Aorta (tissue), 5 donors: ENCODE results near the gene SPEF1. TPM values are rescaled to one million over a fixed set of nuclear protein-coding genes. Genes with fewer than 3 reads are reported as not detected.
"Not testable (repeated sequence)": the region's sequence is repeated elsewhere in the genome, so short reads cannot be mapped to it uniquely, and the experiment has no call there.

Experiments
- ATAC-seq: fragments of 200-7000 bp; cut with Tn5 transposase; one replicate; pipeline ENCODE4 v1.9.1; 2022; ENCODE audit warnings: moderate library complexity; ENCODE audit not compliant: low FRiP score
- DNase-seq, 2 donors: peaks; one replicate each; pipeline ENCODE4 v3.0.0-alpha.2; 2020
- H3K27ac ChIP-seq, 2 donors: one replicate each; pipeline ENCODE4 v1.5.1; 2013; ENCODE audit warnings: low read length in 2 of 2, mild to moderate bottlenecking in 2 of 2, moderate library complexity in 2 of 2, control low read depth in 1 of 2, inconsistent platforms in 1 of 2, low read depth in 1 of 2
- H3K27me3 ChIP-seq, 2 donors: one replicate each; pipeline ENCODE4 v1.6.1; 2013; ENCODE audit warnings: control low read depth in 1 of 2, low read length in 1 of 2, mild to moderate bottlenecking in 1 of 2, moderate library complexity in 1 of 2; ENCODE audit not compliant: insufficient read depth in 2 of 2, control insufficient read depth in 1 of 2
- H3K36me3 ChIP-seq, 2 donors: one replicate each; pipeline ENCODE4 v1.6.1; 2013; ENCODE audit warnings: control low read depth in 1 of 2, low read length in 1 of 2, mild to moderate bottlenecking in 1 of 2; ENCODE audit not compliant: insufficient read depth in 2 of 2, control insufficient read depth in 1 of 2
- H3K4me1 ChIP-seq, 2 donors: one replicate each; pipeline ENCODE4 v1.6.1; 2013; ENCODE audit warnings: low read length in 2 of 2, control low read depth in 1 of 2, mild to moderate bottlenecking in 1 of 2, moderate library complexity in 1 of 2; ENCODE audit not compliant: insufficient read depth in 2 of 2, control insufficient read depth in 1 of 2
- H3K4me3 ChIP-seq, 2 donors: one replicate each; pipeline ENCODE4 v1.5.1; 2013; ENCODE audit warnings: low read length in 2 of 2, control low read depth in 1 of 2, mild to moderate bottlenecking in 1 of 2
- H3K9me3 ChIP-seq: one replicate; pipeline ENCODE4 v1.6.1; 2013; ENCODE audit warnings: mild to moderate bottlenecking, low read length; ENCODE audit not compliant: control insufficient read depth
- WGBS, 2 donors: extraction: QIAGEN DNeasy Blood & Tissue Kit; methylation state at CpG; one replicate each; pipeline ENCODE4 v1.1.7; 2013; 5-methylcytosine and 5-hydroxymethylcytosine counted together
- intact Hi-C, 2 donors: fragments of 100-400 bp; cut with DNase I; formaldehyde crosslinking; loops; one replicate each; pipeline versions ENCODE4 v1.14.2 to v1.15.0; 2022
- polyA plus RNA-seq, 2 donors: library from polyadenylated mRNA; stranded (reverse); fragments of 200-250 nt; gene quantifications; one replicate each; pipeline ENCODE4 v1.2.3, GENCODE V29; 2013
- total RNA-seq, 2 donors: library from RNA; stranded (reverse); fragmentation: NEBNext Ultra II Directional; extraction: Animal tissue kit (Norgen Biotek cat#: 25700); gene quantifications; one replicate each; pipeline ENCODE4 v1.2.1, GENCODE V29; 2021
- donor health status: healthy with polysubstance abuse.
- donor health status: Bipolar disorder and iron deficiency.
- donor health status: DM: no; HTN: no; CAD: no.
- donor health status: DM: no; HTN: no; CAD: no.
- donor health status: DM: yes; HTN: yes; CAD: no.

The SPEF1 gene
- total and polyA plus RNA-seq, 4 donors = 0.90 TPM; not detected in 3

- ATAC-seq = no peak
- 9% methylated on average over 27 to 33 of the region's 33 CpGs for WGBS, 2 donors
- Histone ChIP-seq H3K27me3 (no peaks in the 10 kb centered on the region), H3K4me3 (peak overlapping the region; percentile 57 to 63), H3K9me3 (no peaks in the 10 kb centered on the region), H3K36me3 (no peaks in the 10 kb centered on the region), H3K27ac (no peak overlapping the region), H3K4me1 (no peaks in the 10 kb centered on the region)
- DNase-seq = peak in 1 of 2 donors; percentile 76
- intact Hi-C loops = no loop called here
Measured at GRCh38 chr20:3796477-3797225, 15.4 kb upstream of the SPEF1 start.

DNA sequence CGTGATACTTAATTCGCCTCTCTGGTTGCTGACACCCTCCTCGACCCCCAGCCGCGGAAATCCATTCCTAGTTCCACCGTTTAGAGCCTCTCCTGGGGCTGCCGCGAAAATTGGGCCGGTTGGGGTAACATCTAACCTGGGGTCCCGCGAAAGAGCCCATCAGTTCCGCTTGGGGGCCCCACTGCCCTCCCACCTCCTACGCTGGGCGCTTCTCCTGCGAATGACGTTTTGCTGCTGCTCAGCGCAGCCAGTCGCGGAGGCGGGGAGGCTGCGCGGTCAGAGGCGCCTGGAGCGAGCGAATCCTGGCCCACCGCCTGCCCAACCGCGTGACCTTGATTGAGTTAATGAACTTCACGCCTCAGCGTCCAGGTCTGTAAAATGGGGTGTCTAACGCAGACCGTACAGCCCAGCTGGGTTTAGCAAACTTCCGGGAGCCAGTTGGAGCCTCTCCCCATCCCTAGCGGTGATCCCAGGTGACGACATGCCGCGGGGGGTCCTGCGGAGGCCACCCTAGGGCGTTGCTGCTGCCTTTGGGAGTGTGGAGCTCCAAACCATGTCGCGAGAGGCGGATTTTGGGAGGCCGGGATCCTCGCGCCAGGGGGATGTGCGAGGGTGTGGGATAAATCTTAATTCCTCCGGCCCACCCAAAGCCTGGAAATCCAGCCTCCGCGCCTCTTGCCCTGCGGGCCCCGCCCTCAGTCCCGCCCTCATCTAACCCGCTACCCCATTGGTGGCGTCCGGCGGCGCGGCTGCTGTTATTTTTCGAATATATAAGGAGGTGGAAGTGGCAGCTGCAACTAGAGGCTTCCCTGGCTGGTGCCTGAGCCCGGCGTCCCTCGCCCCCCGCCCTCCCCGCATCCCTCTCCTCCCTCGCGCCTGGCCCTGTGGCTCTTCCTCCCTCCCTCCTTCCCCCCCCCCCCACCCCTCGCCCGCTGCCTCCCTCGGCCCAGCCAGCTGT is 14.5 kb upstream of the SPEF1 start, which contains the start of gene CDC25B:
CDC25B (plus strand) TSS at position 800 of the 958 bp plus-strand sequence. CDS start 222 bp downstream, outside the sequence.
- Histone ChIP-seq H3K4me1 (no peaks in the 10 kb centered on the region), H3K9me3 (no peaks in the 10 kb centered on the region), H3K36me3 (no peaks in the 10 kb centered on the region), H3K4me3 (peak within 1 kb of the TSS; percentile 57 to 80), H3K27me3 (no peaks in the 10 kb centered on the region), H3K27ac (peak within 1 kb of the TSS; percentile 92 to 96)
- ATAC-seq (peak; percentile 96), DNase-seq (peak; percentile 98)
- intact Hi-C loops = loop anchor here in 1 of 2 donors (2.0 kb wide), 1 partner anchor 23 kb away; no protein-coding TSS in a partner anchor
- 1% methylated on average over 66 to 69 of the region's 69 CpGs for WGBS, 2 donors

- 84 to 86% methylated on average over 25 of the region's 25 CpGs for WGBS, 2 donors
- H3K4me1 ChIP-seq = no peaks in the 10 kb centered on the region
- intact Hi-C loops = loop anchor here in 1 of 2 donors (2.0 kb wide), 1 partner anchor 24 kb away; no protein-coding TSS in a partner anchor
- DNase-seq (peak in 1 of 2 donors; percentile 49), ATAC-seq (no peak)
- no peaks in the 10 kb centered on the region for H3K9me3 ChIP-seq
- no peaks in the 10 kb centered on the region for H3K36me3 ChIP-seq
- H3K4me3 ChIP-seq = no peak overlapping the region
- H3K27me3 ChIP-seq = no peaks in the 10 kb centered on the region
- no peak overlapping the region for H3K27ac ChIP-seq
Measured at GRCh38 chr20:3794701-3795420, 13.6 kb upstream of the SPEF1 start.

GRCh38 chr20:3794168-3794567 is 12.9 kb upstream of the SPEF1 start:
- not testable (repeated sequence) for H3K36me3 ChIP-seq, H3K4me1 ChIP-seq, DNase-seq, H3K4me3 ChIP-seq, H3K27me3 ChIP-seq, H3K9me3 ChIP-seq, ATAC-seq, H3K27ac ChIP-seq
- intact Hi-C loops = loop anchor here in 1 of 2 donors (2.0 kb wide), 1 partner anchor 25 kb away; no protein-coding TSS in a partner anchor
- WGBS, 2 donors = 73 to 94% methylated on average over 1 to 3 of the region's 3 CpGs

DNA sequence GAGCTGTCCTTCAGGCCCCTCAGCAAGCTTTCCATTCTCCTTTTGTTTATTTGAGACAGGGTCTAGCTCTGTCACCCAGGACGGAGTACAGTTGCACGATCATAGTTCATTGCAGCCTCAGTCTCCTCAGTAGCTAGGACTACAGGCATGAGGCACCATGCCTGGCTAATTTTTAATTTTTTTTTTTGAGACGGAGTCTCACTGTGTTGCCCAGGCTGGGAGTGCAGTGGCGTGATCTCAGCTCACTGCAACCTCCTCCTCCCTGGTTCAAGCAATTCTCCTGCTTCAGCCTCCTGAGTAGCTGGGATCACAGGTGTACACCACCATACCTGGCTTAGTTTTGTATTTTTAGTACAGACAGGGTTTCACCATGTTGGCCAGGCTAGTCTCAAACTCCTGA is 8.0 kb upstream of the SPEF1 start:
- H3K4me3 ChIP-seq, H3K27ac ChIP-seq, H3K4me1 ChIP-seq, H3K36me3 ChIP-seq, H3K27me3 ChIP-seq, DNase-seq, ATAC-seq, H3K9me3 ChIP-seq: not testable (repeated sequence)
- intact Hi-C loops = loop anchor here in 1 of 2 donors (10.0 kb wide), 1 partner anchor 56 kb away; the partner anchor contains the start of gene MAVS
- WGBS, 2 donors = 92 to 93% methylated on average over 4 of the region's 4 CpGs

DNA sequence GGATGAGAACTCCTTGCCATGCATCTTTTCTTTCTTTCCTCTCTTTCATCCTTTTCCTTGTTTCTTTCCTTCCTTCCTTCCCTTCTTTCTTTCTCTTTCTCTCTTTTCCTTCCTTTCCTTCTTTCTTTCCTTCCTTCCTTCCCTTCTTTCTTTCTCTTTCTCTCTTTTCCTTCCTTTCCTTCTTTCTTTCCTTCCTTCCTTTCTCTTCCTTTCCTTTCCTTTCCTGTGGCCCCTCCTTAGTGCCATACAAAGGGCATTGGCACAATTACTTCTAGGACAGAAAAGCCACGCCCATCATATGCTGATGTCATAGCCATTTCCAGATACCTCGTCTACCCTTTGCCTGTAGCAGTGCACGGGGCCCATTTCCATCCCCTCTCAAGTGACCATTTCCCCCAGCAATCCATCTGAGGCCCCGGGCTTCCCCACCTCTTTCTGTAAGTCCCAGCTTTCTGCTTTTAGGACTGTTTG is 7.5 kb upstream of the SPEF1 start:
- DNase-seq = no peak

GRCh38 chr20:3787324-3788014 is 6.2 kb upstream of the SPEF1 start:
- DNase-seq (no peak), ATAC-seq (no peak)
- no peak overlapping the region for H3K27ac ChIP-seq
- intact Hi-C loops = loop anchor here in 1 of 2 donors (2.0 to 10.0 kb wide), 2 partner anchors 31 to 57 kb away; partner anchors contain the start of gene MAVS
- WGBS, 2 donors = 63 to 64% methylated on average over 5 of the region's 5 CpGs
- H3K36me3 ChIP-seq = no peaks in the 10 kb centered on the region
- no peak overlapping the region for H3K4me3 ChIP-seq
- no peaks in the 10 kb centered on the region for H3K27me3 ChIP-seq
- no peaks in the 10 kb centered on the region for H3K9me3 ChIP-seq
- no peaks in the 10 kb centered on the region for H3K4me1 ChIP-seq

More for the DNA sequence above, 7.5 kb upstream of the SPEF1 start:
- ATAC-seq = no peak
- Histone ChIP-seq H3K27ac (no peak overlapping the region), H3K27me3 (no peaks in the 10 kb centered on the region), H3K4me3 (no peak overlapping the region), H3K36me3 (no peaks in the 10 kb centered on the region), H3K4me1 (no peaks in the 10 kb centered on the region), H3K9me3 (no peaks in the 10 kb centered on the region)
- 53 to 54% methylated on average over 4 of the region's 4 CpGs for WGBS, 2 donors
- intact Hi-C loops = loop anchor here in 1 of 2 donors (10.0 kb wide), 1 partner anchor 56 kb away; the partner anchor contains the start of gene MAVS
